22Rv1 (cell line): ENCODE measurements around the gene HCN2.

Experiments used
- CTCF ChIP-seq: fragments of 450-650 bp; IDR thresholded peaks from 2 replicates; pipeline ENCODE4 v1.5.1; 2017; ENCODE audit warnings: mild to moderate bottlenecking
- ZFX ChIP-seq: fragments of 450-650 bp; IDR thresholded peaks from 2 replicates; pipeline ENCODE4 v1.6.1; 2017; ENCODE audit warnings: antibody characterized with exemption, borderline replicate concordance

DNA sequence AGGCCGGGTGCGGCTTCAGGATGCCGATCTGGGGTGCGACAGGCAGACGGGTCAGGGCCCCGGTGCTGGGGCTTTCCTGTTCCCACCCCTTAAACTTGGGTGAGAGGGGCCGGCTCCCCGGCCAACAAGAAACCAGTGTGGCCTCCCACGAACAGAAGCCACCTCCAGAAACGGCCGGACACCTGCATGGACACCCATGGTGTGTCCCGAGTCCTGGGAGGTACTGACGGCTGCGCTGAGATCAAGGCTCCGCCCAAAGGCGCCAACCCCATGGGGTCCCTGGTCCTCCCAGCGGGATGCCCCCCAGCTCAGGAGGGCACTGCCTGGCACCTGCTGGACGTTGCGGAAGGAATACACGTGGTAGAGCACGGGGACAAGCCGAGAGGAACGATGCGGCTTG is 32.1 kb downstream of the HCN2 start:
- TF ChIP-seq CTCF (no peak), ZFX (no peak)
